Measurements from ENCODE around the gene ADARB2.
"Not testable (repeated sequence)": the region's sequence is repeated elsewhere in the genome, so short reads cannot be mapped to it uniquely, and the experiment has no call there.

Gene ADARB2

GRCh38 chr10:1476455-1476803 lies 260.9 kb downstream of the ADARB2 start:
- DNase-seq, result no peak

GRCh38 chr10:1475771-1476454 lies 261.4 kb downstream of the ADARB2 start:
- DNase-seq, result no peak

DNA sequence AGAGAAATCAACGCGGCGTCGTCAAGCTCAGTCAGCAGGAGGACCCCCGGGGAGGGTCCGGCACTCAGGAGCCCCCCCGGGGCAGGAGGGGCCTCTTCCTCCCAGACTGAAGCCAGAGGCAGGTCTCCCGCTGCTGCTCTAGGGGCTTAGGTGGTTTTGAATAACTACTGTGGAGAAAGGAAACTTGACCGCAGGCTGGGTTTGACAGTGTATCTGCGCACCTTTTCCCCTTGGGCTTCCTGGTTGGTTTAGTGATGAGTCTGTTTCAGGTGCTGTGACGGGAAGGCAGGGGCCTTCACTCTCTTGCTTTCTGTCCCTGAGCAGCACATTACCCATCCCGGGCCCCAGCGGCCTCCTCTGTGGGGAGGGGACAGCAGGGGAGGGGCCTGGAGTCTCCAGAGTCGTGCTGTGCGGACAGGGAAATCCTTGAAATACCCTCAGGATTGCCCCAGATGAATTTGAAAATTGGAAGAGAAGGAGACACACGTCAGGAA lies 262.2 kb downstream of the ADARB2 start:
- DNase-seq, result no peak

DNA sequence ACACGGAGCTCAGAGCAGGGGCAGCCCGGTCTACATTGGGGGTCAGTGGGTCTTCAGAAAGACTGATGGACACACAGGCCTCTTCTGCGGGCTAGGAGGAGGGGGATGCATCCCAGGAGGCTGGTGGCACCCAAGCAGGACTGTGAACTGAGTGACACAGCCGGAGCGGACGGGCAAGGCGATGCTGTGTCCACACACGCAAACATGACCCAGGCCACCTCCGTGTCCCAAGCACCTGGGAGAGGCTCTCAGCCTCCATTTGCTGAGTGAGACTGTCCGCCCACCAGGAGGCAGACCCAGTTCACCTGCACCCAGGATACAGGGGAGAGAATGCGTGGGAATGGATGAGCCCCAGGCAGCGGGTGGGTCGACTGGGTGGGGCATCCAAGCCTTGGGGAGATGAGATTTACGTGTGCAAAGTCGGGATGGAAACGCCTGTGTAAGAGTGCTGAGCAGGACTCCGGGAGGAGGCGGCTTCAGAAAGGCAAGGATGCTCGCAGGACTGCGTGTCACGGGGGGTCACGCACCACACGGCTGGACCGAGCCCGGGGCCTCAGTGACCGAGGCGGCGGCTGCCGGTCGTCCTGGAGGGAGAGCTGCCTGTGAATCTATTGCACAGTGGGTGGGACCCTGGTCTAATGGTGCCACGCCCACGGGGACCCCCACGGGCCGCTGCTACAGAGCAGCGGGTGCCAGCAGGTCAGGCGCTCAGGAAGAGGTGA lies 262.8 kb downstream of the ADARB2 start:
- DNase-seq, result no peak

GRCh38 chr10:1473874-1474273 lies 263.5 kb downstream of the ADARB2 start:
- no peak for DNase-seq

- no peak for DNase-seq
Observed at GRCh38 chr10:1472178-1472958, 265.0 kb downstream of the ADARB2 start.

DNA sequence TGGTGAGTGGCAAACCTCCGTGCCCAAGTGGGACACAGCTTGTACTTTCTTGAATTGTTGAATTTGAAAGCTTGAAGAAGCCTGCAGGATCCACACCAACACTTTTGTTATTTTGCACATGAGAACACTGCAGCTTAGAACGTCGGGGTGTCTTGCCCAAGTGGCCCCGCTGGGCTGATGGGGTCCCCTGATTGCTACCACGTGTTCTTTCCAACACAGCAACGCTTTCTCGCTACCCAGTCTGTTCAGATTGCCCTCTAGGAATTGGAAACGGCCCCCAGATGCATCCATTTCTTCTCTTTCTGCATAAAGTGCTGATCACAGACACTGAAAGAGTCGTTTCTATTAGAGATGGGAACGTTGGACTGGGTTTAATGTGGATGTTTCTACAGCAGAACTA lies 268.5 kb downstream of the ADARB2 start:
- DNase-seq, result no peak

- DNase-seq, result no peak
Observed at GRCh38 chr10:1467334-1468076, 269.8 kb downstream of the ADARB2 start.

DNA sequence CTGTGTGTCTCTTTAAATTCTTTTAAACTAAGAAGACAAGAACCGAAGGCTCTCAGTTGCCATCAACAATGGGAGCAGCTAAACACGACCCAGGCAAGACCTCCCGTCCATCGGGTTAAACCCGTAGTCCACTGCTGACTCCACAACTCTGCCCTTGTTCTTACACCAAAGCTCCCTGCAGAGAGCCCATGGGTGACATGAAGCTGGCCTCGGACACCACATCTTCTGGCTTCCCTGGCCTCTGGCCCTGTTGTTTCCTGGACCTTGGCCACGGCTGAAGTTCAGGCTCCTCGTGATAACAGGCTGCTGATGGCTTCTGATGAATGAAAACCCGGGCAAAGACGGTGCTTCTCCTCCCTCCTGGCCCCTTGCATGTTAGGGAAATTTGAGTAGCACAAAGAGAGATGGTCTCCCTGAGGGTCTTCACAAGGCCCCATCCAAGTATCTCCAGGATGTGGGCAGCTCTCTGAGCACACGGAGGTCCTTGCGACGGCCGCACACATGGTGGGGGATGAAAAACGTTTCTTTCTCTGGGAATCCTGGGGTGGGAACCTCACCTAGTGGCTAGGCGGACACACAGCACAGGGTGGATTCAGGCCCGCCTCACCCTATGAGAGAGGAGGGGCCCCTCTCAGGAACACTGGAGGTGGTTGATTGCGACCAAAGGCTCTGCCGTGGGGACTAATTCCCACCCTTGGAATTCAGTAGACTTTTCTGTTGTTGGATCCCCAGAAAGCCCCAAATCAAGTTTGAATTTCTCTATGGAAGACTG lies 271.1 kb downstream of the ADARB2 start:
- no peak for DNase-seq

DNA sequence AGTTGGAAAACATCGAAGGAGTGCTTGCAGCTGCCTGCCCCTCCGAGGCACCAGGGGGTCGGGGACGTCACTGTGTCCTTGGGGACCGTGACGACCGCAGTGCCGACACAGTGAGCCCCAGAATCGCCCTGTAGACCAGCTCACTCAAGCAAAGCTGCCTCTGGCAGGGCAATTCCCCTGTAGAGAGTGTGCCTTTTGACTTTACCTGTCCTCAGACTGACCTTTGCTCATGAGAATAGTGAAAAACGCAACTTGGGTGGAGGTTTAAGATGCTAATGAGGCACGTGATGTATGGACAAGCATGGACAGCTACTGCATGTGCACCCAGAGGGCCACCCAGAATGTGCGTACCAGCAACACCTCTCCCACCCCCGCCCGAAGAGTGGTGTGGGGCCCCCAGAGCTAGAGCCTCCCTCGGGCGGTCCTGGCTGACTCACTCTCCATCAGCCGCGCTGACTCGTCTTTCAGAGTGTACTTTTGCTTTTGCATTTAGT lies 271.9 kb downstream of the ADARB2 start:
- DNase-seq, result no peak

GRCh38 chr10:1464881-1465417 lies 272.4 kb downstream of the ADARB2 start:
- DNase-seq, result no peak

- DNase-seq, result not testable (repeated sequence)
Observed at GRCh38 chr10:1463971-1464370, 273.4 kb downstream of the ADARB2 start.

- no peak for DNase-seq
Observed at GRCh38 chr10:1462994-1463633, 274.2 kb downstream of the ADARB2 start.

DNA sequence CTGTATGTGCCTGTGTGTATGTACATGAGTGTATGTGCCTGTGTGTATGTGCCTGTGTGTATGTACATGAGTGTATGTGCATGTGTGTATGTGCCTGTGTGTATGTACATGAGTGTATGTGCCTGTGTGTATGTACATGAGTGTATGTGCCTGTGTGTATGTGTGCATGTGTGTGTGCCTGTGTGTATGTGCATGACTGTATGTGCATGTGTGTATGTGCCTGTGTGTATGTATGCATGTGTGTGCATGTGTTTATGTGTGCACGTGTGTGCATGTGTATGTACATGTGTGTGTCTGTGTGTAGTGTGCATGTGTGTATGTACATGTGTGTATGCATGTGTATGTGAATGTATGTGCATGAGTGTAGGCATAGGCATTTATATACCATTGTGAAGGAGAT lies 274.8 kb downstream of the ADARB2 start:
- no peak for DNase-seq

DNA sequence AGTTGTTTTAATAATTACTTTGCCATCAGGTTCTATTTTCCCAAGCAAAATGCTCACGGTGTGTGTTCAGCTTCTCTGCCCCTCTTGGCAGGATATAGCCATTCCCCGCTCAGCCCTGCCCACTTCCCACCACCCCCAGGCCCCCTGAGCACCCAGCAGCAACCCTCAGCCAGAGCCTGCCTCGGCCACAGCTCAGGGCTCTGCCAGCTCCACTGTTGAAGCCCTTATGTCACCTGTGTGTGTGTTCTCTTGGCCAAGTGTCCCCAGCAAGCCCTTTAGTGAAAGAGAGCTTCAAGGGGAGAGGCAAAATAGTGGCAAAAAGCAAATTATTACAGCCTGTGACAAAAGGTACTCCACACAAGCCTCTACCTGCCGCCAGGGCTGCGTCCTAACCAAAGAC lies 275.3 kb downstream of the ADARB2 start:
- no peak for DNase-seq

DNA sequence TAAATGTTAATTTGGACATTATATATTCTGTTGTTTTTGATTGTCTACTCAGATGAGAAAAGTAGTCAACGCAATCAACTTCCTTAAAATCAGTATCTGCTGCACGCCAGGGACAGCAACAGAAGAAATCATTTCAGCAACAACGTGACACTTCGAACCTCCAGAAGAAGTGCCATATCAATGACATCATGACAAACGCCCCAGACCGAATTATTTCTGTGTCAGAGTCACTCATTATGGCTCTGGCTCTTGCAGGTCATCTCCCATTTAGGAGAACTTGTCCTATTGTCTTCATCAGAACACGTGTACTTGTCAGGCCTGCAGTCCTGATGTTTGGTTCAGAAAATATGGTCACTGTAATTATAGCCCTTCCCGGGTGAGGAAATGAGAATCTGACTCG lies 276.3 kb downstream of the ADARB2 start:
- no peak for DNase-seq

GRCh38 chr10:1459664-1460063 lies 277.7 kb downstream of the ADARB2 start:
- DNase-seq, result not testable (repeated sequence)

DNA sequence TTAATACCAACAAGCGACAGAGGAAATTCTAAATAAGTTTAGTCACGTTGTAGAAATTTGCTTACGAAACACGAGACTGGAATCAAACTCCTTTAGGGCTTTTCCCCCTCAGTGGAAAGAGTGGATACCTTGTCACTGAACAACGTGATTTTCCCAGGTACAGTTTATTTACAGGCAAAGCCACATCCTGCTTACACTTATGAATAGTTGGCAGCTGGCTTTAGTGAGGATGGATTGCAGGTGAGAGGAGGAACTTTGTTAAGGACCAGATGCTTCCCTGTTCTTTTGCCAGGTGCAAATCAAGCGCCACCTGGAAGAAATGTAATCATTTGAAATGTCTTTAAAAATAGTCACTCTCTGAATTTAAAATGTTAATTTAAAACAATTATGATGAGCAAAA lies 282.4 kb downstream of the ADARB2 start:
- DNase-seq, result no peak

DNA sequence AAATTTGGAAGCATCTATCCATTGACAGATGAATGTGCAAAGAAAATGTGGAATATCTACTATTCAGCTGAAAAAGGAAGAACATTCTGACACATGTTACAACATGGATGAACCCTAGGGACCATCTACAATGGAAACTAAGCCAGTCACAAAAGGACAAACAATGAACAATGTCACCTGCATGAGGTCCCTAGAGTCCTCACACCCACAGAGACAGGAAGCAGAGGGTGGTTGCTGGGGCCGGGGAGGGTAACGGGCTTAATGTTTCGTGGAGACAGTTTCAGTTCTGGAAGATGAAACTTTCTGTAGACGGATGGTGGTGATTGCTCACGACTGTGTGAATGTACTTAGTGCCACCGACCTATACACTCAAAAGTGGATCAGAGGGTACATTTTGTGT lies 282.9 kb downstream of the ADARB2 start:
- no peak for DNase-seq

DNA sequence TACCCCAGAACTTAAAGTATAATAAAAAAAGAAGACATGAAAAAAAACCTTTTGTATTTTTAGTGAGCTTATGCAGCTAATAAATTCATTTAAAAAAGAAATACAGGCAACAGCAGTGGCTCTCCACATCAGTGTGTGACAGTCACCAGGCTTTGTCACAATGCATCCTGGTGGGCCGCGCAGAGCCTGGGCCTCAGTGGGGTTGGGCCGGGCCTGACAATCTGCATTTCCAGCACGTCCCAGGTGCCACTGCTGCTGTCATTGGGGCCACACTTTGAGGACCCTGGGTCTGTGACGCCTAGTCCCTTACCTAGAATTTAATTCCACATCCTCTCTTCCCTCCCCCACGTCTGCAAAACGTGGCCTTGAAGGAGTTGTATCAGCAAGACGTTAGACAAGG lies 284.5 kb downstream of the ADARB2 start:
- no peak for DNase-seq

DNA sequence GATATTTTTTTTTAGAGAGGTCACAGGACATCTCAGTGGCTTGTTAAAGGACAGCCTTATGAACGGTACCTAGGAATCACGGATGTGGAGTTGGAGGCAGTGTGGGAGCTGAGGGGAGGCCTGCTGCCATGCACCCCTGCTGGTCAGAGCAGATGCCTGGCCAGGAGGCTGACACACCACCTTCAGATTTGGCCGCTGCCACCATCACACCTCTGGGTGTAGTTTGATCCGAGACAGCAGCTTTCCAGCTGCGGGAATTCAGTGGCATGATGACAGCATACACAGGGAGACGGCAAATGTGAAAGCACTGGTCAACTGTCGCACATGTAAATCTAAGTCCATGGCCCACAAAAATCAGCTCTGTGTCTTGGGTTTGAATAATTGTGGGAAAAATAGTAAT lies 285.4 kb downstream of the ADARB2 start:
- DNase-seq, result no peak

Measured in CD4-positive, alpha-beta T cell treated with Interleukin-12 subunit alpha and Interleukin-12 subunit beta, for 1 hour (primary cell).